Forelimb muscle (tissue), 1 donor: ENCODE measurements around the gene NDST3. TPM values are rescaled to one million over a fixed set of nuclear protein-coding genes. Genes with fewer than 3 reads are reported as not detected.
"Not testable (repeated sequence)": the region's sequence is repeated elsewhere in the genome, so short reads cannot be mapped to it uniquely, and the experiment has no call there.

Experiments used
- DNase-seq: peaks from one replicate; pipeline ENCODE4 v3.0.0-alpha.2; 2013; ENCODE audit warnings: low read depth
- polyA plus RNA-seq: library from polyadenylated mRNA; unstranded; fragments of 120-200 nt; gene quantifications from one replicate; pipeline ENCODE4 v1.2.1, GENCODE V29; 2013; ENCODE audit not compliant: insufficient read length

NDST3 gene
- polyA plus RNA-seq, 1 donor: not detected

DNA sequence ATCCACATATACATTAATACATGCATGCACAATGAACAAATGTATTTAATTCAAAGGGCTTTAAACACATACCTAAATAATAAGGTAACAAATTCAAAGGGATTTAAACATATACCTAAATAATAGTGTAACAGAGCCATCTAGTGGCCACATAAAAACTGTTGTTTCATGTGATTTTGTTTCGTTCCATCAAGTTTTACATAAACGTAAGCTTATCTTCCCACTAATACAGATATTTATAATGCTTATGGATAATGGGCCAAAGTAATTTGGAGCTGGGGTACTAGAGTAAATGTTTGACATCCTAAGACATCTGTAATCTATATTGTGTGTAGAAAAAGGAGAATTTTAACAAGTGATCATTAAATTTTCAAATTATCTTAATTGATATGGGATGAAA is 236.2 kb downstream of the NDST3 start:
- no peak for DNase-seq

DNA sequence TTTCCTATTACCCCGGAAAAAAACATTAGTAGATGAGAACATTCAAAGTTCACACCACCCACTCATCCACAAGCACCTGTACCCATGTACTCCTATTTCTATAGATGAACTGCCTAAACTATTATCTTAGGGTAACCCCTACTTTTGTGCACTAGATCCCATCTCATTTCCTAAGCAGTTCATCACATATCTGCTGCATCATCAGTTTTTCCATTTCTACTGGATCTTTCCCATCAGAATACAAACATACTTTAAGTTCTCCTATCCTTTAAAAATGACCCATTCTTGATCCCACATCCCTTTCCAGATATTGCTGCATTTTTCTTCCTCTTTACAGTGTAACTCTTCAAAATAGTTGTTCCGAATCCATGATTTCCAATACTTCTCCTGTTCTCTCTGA is 237.5 kb downstream of the NDST3 start:
- no peak for DNase-seq

DNA sequence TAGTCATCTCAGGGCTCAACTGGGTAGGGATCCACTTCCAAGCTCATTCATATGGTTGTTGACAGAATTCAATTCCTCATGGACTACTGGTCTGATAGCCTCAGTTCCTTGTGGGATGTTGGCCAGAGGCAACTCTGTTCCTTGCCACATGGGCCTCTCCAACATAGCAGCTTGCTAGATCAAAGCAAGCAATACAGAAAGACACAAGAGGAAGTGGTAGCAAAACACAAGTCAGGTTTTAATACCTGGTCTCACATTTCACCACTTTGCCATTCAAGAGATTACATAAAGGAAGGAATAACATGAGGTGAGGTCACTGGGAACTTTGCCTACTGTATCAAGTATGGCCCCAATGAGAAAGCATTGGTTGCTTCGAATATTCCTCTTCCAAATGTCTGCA is 239.4 kb downstream of the NDST3 start:
- no peak for DNase-seq

DNA sequence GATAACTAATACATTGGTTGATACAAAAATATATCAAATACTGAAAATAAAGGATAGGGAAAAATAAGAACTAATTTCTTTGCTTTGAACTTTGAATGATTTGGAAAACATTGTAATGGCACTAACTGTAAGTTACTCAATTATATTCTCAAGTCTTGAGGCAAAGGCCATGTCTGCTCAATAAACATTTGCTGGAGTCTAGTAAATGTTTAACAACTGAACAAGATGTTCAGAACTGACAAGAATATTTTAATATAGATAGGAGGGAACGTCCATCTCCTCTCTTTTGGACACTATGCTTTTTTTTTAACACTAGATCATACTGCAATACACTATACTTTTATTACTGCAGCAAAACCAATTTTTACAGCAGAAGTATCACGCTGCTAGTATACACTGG is 242.3 kb downstream of the NDST3 start:
- DNase-seq: no peak

DNA sequence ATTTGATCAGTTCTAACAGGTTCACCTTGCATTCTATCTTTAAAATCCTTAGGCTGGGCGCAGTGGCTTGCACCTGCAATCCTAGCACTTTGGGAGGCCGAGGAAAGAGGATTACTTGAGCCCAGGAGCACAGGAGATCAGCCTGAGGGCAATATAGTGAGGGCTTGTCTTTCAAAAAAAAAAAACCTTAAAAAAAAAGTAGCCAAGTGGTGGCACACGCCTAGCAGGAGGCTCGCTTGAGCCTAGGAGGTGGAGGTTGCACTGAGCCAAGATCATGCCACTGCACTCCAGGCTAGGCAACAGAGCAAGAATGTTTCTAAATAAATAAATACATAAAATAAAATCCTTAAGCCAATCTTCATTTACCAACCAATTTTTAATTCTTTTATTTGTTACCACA is 243.0 kb downstream of the NDST3 start:
- no peak for DNase-seq

DNA sequence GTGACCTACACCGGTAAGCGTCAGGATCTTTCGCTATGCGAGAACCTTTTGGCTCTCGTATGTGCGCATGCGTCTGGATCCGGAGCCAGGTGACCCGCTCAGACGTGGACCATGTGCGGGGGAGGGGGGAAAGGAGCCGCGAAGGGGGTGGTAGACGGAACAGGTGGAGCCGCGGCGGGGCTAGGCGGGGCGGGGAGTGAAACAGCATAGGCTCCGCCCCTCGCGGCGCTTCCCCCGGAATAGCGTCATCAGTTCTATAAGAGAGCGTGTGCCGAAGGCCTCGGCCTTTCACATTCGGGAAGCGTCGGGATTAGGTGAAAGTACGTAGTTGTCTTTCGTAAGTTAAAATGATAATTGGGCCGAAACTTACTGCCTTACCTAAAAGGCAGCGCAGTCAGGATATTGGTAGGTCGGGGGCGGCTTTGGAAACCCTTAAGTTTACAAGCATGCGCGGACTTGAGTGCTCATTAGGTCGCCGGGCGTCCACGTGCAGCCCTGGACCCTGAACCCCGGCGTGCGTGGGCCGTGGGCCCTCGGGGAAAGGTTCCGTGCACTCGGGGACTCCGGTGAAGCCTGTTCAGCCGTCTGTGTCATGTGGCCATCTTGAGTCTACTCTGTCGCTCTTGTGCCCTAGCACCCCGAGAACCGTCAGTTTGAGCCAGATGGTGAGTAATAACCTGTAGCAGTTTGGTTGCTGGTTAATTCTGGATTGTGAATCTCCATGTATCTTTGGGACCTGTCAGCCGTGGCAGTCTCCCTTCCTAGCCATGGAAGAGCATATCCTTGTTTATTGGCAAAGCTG is 244.4 kb downstream of the NDST3 start:
- DNase-seq: peak; percentile 79

DNA sequence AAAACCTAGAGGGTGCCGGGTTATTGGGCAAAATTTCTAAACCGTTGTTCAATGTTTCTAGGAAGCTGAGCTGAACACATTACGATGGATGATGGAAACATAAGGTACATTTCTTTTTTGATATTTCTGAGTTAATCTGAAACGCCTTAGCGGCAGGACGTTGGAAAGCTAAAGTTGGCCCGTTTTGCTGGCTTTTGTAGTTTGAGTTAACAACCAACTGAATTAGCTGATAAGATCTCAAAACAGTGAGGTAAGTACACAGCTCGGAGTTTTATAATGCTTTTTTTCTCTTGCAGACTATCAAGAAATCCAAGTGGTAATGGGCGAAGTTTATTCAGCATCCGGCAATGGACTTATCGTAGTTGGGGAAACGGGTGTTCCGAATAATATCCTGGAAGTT is 245.0 kb downstream of the NDST3 start:
- DNase-seq: no peak

DNA sequence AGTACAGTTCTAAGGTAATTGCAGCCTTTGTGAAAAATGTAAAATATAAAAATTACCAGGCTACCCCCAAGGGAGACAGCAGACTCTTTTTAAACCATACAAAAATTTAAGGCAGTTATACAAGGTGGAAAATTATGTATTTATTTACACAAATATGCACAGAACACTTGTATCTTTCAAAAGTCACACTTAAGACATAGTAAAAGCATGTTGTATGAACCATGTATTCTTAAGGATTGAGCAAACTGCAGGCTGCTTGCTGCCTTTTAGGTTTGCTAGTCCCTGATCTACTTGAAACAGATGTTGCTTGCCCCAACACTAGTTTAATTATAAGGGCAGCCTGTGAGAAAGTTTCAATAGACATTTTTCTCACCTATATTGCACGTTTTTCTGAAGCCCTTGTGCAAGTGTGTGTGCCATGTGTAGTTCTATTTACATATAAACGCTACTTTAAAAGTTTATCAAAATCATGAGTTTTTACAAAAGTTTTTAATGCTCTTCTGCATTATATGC is 245.7 kb downstream of the NDST3 start:
- no peak for DNase-seq

DNA sequence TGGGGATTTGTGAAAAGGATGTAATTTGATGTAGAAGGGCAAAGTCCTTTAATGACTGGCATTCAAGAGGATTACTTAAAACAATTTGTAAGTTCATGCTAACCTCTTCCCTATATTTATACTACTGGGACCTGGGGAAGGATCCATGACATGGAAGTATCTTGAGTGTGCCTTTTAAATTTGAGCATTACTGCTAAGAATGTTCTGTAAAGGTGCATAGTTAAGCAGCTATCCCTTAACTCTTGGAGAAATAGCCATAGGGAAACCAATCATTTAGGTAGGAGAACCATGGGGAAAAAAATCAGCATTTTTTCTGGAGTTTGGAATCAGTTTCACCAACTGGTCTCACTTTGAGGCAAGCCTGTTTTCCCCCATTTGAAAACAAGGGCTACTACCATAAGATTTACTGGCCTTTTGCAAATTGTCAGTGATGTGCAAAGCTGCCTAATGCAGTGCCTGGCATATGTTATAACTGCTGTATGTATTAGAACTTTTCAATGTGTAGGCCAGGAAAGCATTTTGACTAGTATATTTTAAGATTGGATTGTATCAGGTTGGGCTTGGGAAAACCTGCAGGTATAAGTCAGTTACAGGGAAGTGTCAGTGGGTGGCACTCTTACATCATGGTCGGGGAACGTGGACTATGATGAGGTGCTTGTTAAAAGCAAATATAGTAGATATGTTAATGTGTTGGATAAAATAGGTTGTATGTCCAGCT is 246.4 kb downstream of the NDST3 start:
- DNase-seq: no peak

DNA sequence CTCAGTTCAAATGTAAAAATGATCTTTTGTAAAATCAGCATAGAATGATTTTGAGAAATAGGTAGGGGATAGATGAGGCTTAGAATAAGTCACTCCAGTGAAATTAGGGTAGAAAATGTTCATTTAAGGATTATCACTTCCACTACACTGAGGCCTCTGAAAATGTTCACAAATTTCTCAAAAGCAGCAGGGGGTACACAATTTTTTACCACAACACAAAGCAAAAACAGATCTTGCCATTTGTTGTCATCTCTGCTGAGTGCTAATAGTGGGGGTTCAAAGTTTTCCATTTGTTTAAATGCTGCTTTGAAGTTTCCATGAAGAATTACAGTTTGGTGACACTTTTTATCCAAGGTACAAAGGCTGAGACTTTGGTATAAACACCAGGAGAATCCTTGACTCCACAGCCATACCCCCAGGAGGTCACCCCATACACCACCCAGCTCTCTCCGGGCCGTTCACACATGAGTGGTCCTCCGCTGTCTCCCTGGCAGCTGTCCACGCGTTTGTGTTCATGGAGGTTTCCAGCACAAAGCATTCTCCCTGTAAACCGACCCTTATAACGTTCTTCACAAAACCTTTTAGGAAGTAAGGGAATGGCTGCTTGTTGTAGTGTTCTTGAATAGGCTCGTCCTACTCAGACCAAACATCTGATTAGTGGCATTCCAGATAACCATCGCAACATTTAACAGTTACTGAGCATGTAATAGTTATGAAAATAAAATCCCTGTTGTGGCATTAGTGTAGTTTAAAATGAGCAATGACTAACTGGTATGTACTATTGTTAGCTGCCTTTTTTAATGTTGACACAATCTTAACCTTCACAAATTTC is 247.5 kb downstream of the NDST3 start:
- no peak for DNase-seq

DNA sequence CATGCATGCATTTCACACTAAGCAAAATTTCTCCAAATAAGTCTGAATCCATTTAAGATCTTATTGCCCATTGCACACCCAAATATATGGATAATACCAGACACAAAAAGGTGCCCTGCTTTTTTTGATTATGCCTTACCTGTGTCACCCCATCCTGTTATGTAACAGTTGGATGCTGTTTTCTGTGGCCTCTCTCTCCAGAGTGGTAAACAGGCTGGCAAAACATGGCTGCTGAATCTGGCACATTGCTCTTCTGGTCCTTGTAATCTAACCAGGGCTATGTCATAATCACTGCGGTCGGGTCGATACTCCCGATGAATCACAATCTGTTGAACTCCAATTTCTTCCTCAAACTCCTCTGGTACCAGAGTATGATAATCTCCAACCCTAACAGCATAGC is 248.4 kb downstream of the NDST3 start:
- no peak for DNase-seq

DNA sequence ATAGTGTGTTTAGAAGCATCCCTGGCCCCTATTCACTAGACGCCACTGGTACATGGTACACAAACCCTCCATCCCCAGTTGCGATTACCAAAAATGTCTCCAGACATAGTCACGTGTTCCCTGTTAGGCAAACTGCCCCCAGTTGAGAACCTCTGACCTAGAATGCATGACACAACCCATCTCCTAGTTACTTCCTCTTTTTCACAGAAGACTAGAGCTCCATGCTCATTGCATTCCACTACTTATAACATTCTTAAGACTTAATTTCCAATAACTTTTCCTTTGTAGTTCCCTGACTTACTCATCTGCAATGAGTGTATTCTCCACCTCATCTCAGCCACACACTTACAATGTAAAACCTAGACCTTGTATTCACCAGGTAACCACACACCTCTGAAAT is 249.9 kb downstream of the NDST3 start:
- no peak for DNase-seq

DNA sequence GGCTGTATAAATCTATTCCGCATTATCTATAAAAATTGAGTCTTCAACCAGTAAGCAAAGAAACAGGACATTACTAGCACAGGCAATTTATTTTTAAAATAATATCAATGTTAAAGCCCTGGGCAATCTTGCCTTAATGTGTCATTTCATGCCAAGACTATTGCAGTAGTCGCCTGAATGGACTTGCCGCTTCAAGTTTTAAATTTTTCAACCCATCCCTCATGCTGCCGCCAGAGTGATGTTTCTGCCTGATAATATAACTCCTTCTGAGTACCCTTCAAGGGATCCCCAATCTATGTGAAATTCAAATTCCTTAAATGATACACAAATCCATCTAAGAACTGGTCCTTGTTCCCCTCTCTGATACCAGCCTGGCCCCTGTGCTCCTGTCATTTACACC is 251.6 kb downstream of the NDST3 start:
- no peak for DNase-seq

DNA sequence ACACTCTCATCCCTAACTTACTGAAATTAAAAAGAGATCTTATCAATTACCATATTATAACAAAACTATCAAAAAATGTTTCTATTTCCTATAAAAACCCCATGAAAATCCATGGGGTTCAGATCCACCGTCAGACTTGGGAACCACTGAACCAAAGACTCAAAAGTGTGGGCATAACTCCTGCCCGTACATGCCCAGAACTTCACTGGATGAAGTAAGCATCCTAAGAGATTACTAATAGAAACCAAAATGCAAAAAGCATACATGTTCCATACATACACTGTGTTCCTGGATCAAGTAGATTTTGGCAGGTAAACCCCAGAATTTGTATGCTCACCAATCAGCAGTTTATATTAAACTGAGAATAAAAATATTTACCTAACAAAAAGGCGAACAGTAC is 252.4 kb downstream of the NDST3 start:
- no peak for DNase-seq

DNA sequence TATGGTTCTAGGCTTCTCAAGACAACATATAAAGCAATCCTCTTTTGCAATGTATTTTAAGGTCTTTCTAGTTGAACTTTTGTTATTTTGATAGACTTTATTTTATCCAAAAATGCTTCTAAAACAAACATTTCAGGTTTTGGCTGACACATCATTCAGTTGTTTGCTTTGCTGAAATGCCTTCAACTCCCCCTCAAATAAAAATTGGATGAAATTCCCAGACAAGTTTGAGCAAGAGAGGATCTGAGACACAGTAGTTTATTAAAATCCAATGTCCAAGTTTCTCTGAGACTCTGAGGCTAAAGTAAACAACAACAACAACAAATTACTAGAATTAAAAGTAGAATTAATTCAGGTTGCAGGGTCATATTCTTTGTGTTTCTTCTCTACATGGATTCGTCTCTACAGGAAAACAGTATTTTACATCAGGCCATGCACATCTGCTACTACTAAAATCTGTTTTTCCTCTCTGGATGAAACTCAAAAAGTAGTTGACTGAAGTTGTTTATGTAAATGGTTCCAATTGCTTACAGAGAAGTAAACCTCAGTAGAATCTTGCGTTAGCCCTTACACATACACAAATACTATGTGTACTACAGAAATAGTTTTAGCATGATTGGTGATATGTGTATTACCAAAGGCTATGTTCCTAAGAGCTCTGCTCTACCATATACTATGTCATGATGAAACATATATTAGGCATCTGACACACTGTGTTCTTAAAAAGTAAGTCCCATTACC is 253.6 kb downstream of the NDST3 start:
- DNase-seq: no peak

DNA sequence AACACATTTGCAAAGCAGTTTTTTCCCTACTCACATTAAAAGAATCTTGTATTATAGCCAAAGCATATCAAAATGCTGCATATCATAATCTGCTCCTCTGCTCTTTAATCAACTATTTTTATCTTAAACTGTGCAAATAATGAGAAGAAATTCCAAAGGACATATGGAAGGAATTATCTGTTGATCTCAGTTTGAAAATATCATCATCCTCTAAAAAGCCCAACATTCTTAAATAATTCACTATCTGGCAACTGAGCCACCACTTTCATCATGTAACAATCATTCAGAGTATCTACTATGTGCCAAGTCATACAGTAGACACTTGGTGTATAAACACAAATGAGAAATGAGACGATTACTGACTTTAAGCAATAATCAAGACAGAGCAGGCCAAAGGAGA is 255.5 kb downstream of the NDST3 start:
- DNase-seq: no peak

DNA sequence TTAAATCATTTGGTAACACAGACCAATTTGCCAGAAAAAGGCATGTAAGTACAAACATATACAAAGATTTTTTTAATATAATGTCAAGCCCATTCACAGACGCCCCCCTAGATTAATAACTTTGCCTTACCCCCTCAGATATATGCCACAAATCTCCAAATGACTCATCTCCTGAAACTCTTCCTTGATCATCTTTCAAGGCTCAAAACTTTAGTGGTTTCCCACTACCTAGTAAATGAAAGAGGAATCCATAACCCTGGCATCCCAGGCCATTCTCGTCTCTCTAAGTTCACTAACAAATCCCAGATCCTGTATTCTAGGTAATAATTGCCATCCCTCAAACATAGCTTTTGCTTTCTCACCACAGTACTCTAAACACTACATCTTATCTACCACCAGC is 256.7 kb downstream of the NDST3 start:
- DNase-seq: no peak

DNA sequence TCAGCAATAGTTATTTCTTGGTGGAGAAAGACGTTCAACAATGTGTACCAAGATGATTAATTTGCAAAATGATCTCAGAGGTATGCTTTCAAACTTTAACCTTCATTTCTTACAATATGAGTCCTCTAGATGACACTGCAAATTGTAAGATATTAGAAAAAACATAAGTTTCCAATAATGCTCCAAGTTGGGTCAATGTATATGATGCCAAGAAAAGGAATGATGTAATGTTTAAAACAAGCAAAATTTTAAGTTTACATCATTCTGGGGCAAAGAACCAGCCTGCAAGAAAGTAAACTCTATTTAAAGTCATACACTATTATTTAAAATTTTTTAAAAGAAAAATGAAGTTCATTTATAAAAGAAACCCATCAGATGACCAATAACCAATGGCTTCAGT is 262.4 kb downstream of the NDST3 start:
- DNase-seq: no peak

DNA sequence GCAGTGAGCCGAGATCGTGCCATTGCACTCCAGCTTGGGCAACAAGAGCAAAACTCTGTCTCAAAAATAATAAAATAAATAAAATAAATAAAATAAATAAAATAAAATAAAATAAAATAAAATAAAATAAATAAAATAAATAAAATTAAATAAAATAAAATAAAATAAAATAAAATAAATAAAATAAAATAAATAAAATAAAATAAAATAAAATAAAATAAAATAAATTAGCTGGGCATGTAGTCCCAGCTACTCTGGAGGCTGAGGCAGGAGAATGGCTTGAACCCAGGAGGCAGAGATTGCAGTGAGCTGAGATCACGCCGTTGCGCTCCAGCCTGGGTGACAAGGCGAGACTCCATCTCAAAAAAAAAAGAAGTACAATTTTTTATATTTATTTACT is 265.3 kb downstream of the NDST3 start:
- not testable (repeated sequence) for DNase-seq

DNA sequence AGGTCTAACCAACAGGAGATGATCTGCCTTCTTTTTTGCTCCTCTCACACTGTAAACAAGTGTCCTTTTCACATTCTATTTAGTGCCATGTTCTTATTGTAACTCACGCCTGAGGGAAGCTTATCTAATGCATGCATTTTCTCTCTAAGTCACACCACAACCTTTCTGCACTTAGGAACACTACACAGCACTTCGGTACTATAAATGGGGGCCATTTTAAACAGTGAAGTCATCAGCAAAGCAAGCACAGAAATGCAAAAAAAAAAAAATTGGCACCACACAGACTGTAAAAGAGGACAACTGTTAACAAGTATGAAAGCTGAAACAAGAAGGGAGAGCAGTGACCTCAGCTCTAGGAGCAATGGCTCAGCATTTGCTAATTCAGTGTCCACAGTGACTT is 273.4 kb downstream of the NDST3 start:
- DNase-seq: no peak
